Karpas-422 (cell line): ENCODE measurements around the gene UBE2A. TPM values are rescaled to one million over a fixed set of nuclear protein-coding genes. Genes with fewer than 3 reads are reported as not detected.

Source experiments
- DNase-seq: peaks from one replicate; pipeline ENCODE4 v3.0.0-alpha.2; 2015
- H2AFZ ChIP-seq: fragments of 200-600 bp; sonication (generic); 2 replicates; pipeline ENCODE4 v1.6.1; 2014; ENCODE audit warnings: antibody characterized with exemption, low read length, mixed read lengths
- H3K27ac ChIP-seq: fragments of 200-600 bp; sonication (generic); 2 replicates; pipeline ENCODE4 v1.5.1; 2014; ENCODE audit warnings: mild to moderate bottlenecking, low read length, moderate library complexity
- H3K27me3 ChIP-seq: fragments of 200-600 bp; sonication (generic); 2 replicates; pipeline ENCODE4 v1.6.1; 2014; ENCODE audit warnings: low read length, mixed read lengths
- H3K36me3 ChIP-seq: fragments of 200-600 bp; sonication (generic); 2 replicates; pipeline ENCODE4 v1.6.1; 2014; ENCODE audit warnings: low read length, mixed read lengths; ENCODE audit not compliant: insufficient read depth
- H3K4me1 ChIP-seq: fragments of 200-600 bp; sonication (generic); 2 replicates; pipeline ENCODE4 v1.6.1; 2014; ENCODE audit warnings: mild to moderate bottlenecking, low read length, mixed read lengths
- H3K4me2 ChIP-seq: fragments of 200-600 bp; sonication (generic); 2 replicates; pipeline ENCODE4 v1.6.1; 2014; ENCODE audit warnings: low read length, low read depth, mild to moderate bottlenecking; ENCODE audit not compliant: poor library complexity, severe bottlenecking
- H3K4me3 ChIP-seq: fragments of 200-600 bp; sonication (generic); 2 replicates; pipeline ENCODE4 v1.5.1; 2014; ENCODE audit warnings: mild to moderate bottlenecking, antibody characterized with exemption, low read length, mixed read lengths
- H3K79me2 ChIP-seq: fragments of 200-600 bp; sonication (generic); 2 replicates; pipeline ENCODE4 v1.6.1; 2014; ENCODE audit warnings: mild to moderate bottlenecking, low read length, mixed read lengths
- H3K9ac ChIP-seq: fragments of 200-600 bp; sonication (generic); 2 replicates; pipeline ENCODE4 v1.6.0; 2014; ENCODE audit warnings: low read length
- H3K9me2 ChIP-seq: fragments of 200-600 bp; sonication (generic), shearing (Covaris generic); replicated peaks from 2 replicates; pipeline ENCODE4 v1.6.0; 2014; ENCODE audit warnings: mild to moderate bottlenecking, low read length, moderate library complexity; ENCODE audit not compliant: insufficient read depth
- H3K9me3 ChIP-seq: fragments of 300-700, 200-600 bp; sonication (generic); 2 replicates; pipeline ENCODE4 v1.6.1; 2014; ENCODE audit warnings: low read length, mixed read lengths
- H4K20me1 ChIP-seq: fragments of 200-600 bp; sonication (generic); 2 replicates; pipeline ENCODE4 v1.6.1; 2014; ENCODE audit warnings: mild to moderate bottlenecking, antibody characterized with exemption, low read length, low read depth; ENCODE audit not compliant: insufficient read depth
- total RNA-seq: library from RNA; depleted of rRNA; stranded (reverse); fragments of >200 nt; shearing (Covaris generic); gene quantifications from 2 replicates; pipeline ENCODE4 v1.2.3, GENCODE V29; 2014; ENCODE audit warnings: low replicate concordance; rRNA removed

UBE2A gene
- total RNA-seq, 1 experiment from 2014 or later: 54.7 TPM

DNA sequence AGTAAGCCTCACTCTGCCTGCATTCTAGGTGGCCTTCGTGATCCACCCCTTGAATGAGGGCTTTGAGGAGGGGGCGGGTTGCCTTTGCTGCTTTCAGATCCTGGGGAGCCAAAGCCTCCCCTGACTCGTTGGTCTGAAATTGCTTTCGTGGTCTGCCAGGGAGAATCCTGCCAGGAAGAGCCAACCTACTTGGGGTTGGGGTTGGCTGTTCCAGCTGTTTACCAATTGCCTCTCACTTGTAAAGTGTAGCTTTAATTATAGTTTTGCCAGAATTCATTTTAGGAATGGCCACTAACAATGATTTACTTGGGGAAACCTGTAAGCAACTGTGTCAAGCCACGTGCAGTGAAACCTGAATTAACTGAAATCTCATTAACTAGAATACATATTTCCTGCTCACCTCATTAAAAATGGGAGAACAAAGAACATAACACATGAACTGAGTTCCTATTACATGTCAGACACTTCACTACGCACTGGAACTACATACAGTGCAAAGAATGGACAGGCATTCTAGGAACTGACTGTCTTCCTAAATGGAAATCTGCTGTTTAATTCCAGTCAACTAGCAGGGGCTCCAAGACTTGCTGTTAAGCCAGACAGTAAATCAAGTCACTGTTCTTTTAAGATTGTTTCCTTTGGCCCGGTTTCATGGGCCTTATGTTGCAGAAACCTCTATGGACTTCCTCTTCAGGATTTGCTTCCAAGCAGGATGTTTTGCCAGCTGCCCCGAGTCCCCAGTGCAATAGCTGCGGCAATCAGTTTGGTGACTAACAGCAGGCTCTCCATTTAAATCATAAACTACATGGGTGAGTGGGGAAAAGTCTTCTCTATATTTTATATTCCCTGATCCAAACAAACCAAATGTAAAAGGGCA is 48.2 kb downstream of the UBE2A start:
- no peaks in the 10 kb centered on the region for H3K36me3 ChIP-seq
- H3K4me3 ChIP-seq: no peak overlapping the region
- H3K4me1 ChIP-seq: peaks cover 24% of the 10 kb centered on the region
- DNase-seq: no peak
- H3K27ac ChIP-seq: no peak overlapping the region
- H3K79me2 ChIP-seq: no peaks in the 10 kb centered on the region
- H3K9me2 ChIP-seq: no peaks in the 10 kb centered on the region
- no peaks in the 10 kb centered on the region for H3K27me3 ChIP-seq
- no peak overlapping the region for H2AFZ ChIP-seq
- H4K20me1 ChIP-seq: 0 out of 2 replicates have a peak, but pooled peaks cover 4% of the 10 kb centered on the region
- no peak overlapping the region for H3K4me2 ChIP-seq
- H3K9me3 ChIP-seq: no peaks in the 10 kb centered on the region
- no peak overlapping the region for H3K9ac ChIP-seq

DNA sequence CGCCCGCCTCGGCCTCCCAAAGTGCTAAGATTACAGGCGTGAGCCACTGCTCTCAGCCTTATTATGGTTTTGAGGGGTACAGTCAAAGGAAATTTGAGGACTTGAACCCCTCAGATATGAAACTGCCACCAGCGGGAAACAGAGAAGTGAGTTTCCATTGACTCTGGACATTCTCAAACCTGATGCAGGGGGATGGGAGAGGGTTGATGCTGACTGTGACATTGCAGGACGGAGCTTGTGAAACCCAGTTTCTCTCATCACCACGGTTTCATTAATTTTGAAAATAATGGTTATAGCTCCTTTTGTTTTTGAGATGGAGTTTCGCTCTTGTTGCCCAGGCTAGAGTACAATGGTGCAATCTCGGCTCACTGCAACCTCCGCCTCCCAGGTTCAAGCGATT is 50.1 kb downstream of the UBE2A start:
- Histone ChIP-seq H3K4me3 (no peak overlapping the region), H3K27ac (no peak overlapping the region), H3K4me1 (peaks cover 5% of the 10 kb centered on the region), H4K20me1 (no peaks in the 10 kb centered on the region), H3K79me2 (no peaks in the 10 kb centered on the region), H3K27me3 (no peaks in the 10 kb centered on the region), H2AFZ (no peak overlapping the region), H3K9me3 (no peaks in the 10 kb centered on the region), H3K4me2 (no peak overlapping the region), H3K9me2 (no peaks in the 10 kb centered on the region), H3K9ac (no peak overlapping the region), H3K36me3 (no peaks in the 10 kb centered on the region)
- DNase-seq: no peak

DNA sequence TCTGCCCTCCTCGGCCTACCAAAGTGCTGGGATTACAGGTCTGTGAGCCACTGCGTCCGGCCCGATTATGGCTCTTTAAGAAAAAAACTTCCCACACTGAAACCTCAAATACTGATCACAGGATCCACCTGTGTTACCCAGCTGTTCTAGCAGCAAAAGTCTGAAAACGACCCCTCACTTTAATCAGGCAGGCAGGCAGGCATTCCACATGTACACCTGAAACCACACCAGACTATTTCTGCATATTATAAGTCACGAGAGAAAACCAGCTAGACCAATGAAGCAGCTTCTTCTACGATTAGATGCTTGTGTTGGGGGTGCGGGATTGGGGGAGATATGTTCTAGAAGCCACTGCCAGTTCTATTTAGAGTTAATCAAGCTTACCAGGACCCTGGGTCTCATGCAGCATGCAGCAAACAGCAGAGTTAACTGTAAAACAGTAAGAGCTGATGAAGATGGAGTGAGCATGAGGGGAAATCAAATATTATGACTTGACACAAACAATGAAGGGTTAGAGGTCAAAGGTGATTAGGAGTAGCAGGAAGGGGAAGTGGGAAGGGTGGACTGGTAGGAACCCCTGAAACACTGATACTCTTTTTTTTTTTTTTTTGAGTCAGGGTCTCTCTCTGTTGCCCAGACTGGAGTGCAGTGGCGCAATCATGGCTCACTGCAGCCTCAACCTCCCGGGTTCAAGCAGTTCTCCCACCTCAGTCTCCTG is 50.7 kb downstream of the UBE2A start:
- Histone ChIP-seq H3K27ac (no peak overlapping the region), H3K4me3 (no peak overlapping the region), H3K9me3 (no peaks in the 10 kb centered on the region), H4K20me1 (no peaks in the 10 kb centered on the region), H3K4me1 (no peaks in the 10 kb centered on the region), H3K4me2 (no peak overlapping the region), H3K9ac (no peak overlapping the region), H3K9me2 (no peaks in the 10 kb centered on the region), H3K36me3 (no peaks in the 10 kb centered on the region), H2AFZ (no peak overlapping the region), H3K27me3 (no peaks in the 10 kb centered on the region), H3K79me2 (no peaks in the 10 kb centered on the region)
- DNase-seq: no peak

DNA sequence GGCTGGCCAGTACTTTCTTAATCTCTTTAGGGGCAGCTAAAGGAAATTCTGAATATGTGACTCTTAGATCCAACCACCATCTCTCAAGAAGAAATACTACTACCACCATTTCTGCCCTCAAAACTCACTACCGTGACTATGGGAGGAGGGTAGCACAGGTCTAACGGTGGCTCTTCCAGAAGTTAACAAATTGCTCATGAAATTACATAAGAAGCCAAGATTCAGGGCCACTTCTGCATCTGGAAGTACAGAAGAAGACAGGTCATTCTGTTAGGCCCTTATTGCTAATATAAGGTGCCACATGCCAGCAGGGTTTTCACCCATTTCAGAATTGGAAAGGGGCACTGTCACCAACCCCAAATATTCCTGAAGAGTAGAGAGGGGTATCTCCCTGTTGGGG is 51.5 kb downstream of the UBE2A start:
- Histone ChIP-seq H3K36me3 (no peaks in the 10 kb centered on the region), H3K27me3 (no peaks in the 10 kb centered on the region), H3K4me1 (no peaks in the 10 kb centered on the region), H3K27ac (no peak overlapping the region), H2AFZ (no peak overlapping the region), H3K9ac (no peak overlapping the region), H3K9me3 (no peaks in the 10 kb centered on the region), H3K4me3 (no peak overlapping the region), H3K9me2 (no peaks in the 10 kb centered on the region), H3K4me2 (no peak overlapping the region), H3K79me2 (no peaks in the 10 kb centered on the region), H4K20me1 (no peaks in the 10 kb centered on the region)
- no peak for DNase-seq

Other genes starting within 250 kb of the UBE2A start
- gene SLC25A43, start 175.2 kb upstream of the UBE2A start, total RNA-seq: 3.4 and 8.3 TPM in 2 replicates
- gene SLC25A5, start 106.1 kb upstream of the UBE2A start, total RNA-seq: 364 and 450 TPM in 2 replicates
- 36.7 and 44.0 TPM in 2 replicates for gene STEEP1, start 9.2 kb upstream of the UBE2A start, total RNA-seq
- 10.1 and 18.0 TPM in 2 replicates for gene NKRF, start 31.9 kb downstream of the UBE2A start, total RNA-seq
- 20.2 and 23.2 TPM in 2 replicates for gene SEPTIN6, start 118.6 kb downstream of the UBE2A start, total RNA-seq
- not detected in 2 replicates for gene SOWAHD, start 184.0 kb downstream of the UBE2A start, total RNA-seq
- 1,763 and 3,006 TPM in 2 replicates for gene RPL39, start 217.1 kb downstream of the UBE2A start, total RNA-seq